Ovary (tissue), 3 donors: ENCODE results near the gene FHL3.

Experiments
- CTCF ChIP-seq, 3 donors: fragments of 450-650 bp in 2 of 3; fragments of 200-600 bp in 1 of 3; IDR thresholded peaks; one replicate each; pipeline versions ENCODE4 v1.5.1 to v1.8.0; 2016 to 2022; ENCODE audit warnings: antibody characterized with exemption in 3 of 3, mild to moderate bottlenecking in 1 of 3
- EP300 ChIP-seq: sonication (generic); formaldehyde crosslinking; IDR thresholded peaks from one replicate; pipeline ENCODE4 v1.6.1; 2017; ENCODE audit warnings: antibody characterized with exemption
- POLR2A ChIP-seq: fragments of 450-650 bp; IDR thresholded peaks from one replicate; pipeline ENCODE4 v1.6.1; 2017; ENCODE audit warnings: antibody characterized with exemption, mild to moderate bottlenecking, moderate library complexity
- donor health status: DM: no; HTN: no; CAD: no.

GRCh38 chr1:38045401-38046332 is 40.4 kb upstream of the FHL3 start:
- TF ChIP-seq CTCF (IDR thresholded peaks at IDR 0.05) (no peak), EP300 (no peak), POLR2A (no peak)
